SHP77 treated with DMSO at 0.1 percent for 48 hours (cell line): Measurements from ENCODE around the gene ATXN7L1.

Experiments used
- DNase-seq: peaks from one replicate; lab custom pipeline; 2025; lab: John Stamatoyannopoulos, UW

Gene ATXN7L1

DNA sequence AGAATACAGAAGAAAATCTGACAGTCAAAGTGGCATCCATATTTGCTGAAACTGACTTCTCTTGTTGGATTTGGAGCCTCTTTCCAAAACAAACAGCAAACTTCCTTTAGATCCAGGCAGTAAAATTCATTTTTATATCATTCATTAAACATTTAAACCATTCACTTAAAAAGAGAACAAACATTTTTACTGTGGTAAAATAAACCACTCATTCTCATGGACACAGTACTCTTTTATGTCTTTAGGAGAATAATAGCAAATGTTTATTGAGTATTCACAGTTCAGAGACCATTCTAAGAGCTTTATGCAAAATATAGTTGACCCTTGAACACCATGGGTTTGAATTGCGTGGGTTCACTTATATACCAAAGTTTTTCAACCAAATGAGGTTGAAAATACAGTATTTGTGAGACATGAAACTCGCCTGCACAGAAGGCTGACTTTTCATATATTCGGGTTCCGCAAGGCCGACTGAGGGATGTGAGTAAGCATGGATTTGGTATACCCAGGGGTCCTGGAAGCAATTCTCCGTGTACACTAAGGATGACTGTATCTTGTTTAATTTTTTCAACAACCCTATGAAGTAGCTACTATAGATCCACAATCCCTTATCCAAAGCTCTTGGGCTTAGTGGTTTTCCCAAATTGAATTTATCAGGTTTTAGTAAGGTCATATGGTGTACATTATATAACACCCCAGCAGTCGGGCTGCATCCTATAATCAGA is 49.1 kb downstream of the ATXN7L1 start:
- no peak for DNase-seq

DNA sequence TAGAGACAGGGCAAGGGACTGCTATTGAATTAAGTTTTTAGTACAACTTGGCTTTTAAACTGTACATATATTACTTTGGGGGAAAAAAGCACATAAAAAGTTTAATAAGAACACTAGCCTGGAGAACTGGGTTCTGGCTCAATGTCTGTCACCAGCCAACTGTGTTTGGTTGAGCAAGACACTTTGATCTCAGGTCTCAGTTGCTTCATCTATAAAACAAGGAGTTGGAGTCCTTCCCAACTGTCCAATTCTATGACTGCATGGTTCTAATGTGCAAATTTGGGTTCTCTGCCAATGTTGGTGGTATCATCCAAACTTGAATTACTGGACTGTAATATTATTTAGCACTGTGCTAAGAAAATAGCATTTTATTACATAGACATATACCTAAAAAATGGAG is 50.3 kb downstream of the ATXN7L1 start:
- DNase-seq, result no peak

DNA sequence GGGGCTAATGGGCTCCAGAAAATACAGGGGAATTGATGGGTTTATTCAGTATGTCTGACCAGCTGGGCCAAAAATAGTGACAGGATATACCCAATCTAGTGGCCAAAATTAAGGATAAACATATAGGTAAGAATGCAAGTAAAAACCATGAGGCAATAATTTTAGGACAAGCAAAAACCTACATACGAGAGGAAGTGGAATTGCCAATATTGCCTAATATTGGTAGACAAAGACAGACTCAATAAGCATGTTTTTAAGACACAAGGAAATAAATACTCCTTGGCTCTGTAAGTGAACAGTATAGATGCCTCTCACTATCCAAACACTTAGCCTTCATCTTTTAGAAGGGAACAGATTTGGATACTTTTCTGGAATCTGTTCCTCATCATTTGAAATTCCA is 51.0 kb downstream of the ATXN7L1 start:
- no peak for DNase-seq

DNA sequence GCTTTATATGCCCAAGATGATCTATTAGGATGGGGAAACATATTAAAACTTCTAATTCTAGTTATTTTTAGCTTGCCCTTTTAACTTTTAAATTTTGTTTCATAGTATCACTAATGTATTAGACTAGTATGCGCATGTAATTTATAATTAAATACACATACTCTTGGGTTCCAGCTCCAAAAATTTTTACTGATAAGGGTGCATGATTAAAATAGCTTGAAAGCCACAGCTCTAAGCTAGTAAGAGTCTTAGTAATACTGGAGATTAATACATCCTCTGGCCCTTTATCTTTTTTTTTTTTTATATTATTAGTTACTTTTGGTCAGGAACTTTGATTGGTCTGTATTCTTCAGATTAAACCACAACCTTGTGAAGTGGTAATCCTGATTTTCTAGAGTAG is 53.6 kb downstream of the ATXN7L1 start:
- DNase-seq, result no peak

DNA sequence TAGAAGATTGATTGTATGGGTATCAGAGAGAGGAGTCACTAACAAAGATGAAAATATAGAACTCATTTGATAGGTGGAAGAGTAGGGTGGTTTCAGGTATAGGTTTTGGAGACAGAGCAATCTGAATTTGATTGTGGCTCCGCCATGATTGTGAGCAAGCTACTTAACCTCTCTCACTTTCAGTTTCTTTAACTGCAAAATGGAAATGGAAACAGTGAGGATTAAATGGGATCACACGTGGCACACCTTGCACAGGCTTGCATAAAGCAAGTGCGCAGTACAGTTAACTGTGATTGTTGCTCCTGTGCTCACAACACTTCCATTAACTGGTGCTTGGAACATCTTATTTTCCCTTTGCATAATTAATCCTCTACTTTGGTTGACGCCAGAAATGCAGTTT is 54.9 kb downstream of the ATXN7L1 start:
- DNase-seq, result no peak

DNA sequence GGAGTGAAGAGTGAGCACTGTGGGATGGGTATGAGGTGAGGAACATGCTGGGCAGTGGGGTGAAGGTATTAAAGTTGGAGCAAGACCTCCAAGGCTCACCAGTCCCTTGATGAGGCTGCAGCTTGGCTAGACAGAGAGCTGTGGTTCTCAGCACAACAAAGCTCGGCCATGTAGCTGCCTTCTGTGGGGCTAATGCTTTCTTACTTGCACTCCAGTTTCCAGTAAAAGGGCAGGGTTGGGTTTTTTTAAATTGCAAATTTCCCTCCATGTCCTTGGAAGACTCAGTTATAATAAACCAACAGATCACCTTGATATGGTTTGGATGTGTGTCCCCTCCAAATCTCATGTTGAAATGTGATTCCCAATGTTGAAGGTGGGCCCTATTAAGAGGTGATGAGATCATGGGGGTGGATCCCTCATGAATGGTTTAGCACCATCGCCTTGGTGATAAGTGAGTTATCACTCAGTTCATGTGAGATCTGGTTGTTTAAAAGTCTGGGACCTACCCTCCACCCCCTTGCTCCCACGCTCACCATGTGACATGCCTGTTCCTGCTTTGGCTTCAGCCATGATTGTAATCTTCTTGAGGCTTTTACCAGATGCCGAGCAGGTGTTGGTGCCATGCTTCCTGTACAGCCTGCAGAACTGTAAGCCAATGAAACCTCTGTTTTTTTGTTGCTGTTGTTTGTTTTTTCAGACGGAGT is 55.9 kb downstream of the ATXN7L1 start:
- no peak for DNase-seq

DNA sequence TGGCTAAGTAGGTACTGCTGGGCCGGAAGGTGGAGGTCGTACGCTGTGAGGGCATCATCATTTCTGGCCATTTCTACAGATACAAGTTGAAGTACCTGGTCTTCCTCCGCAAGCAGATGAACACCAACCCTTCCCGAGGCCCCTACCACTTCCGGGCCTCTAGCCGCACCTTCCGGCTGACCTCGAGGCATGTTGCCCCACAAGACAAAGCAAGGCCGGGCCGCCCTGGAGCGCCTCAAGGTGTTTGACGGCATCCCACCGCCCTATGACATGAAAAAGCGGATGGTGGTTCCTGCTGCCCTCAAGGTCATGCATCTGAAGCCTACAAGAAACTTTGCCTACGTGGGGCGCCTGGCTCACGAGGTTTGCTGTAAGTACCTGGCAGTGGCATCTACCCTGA is 56.8 kb downstream of the ATXN7L1 start:
- no peak for DNase-seq

DNA sequence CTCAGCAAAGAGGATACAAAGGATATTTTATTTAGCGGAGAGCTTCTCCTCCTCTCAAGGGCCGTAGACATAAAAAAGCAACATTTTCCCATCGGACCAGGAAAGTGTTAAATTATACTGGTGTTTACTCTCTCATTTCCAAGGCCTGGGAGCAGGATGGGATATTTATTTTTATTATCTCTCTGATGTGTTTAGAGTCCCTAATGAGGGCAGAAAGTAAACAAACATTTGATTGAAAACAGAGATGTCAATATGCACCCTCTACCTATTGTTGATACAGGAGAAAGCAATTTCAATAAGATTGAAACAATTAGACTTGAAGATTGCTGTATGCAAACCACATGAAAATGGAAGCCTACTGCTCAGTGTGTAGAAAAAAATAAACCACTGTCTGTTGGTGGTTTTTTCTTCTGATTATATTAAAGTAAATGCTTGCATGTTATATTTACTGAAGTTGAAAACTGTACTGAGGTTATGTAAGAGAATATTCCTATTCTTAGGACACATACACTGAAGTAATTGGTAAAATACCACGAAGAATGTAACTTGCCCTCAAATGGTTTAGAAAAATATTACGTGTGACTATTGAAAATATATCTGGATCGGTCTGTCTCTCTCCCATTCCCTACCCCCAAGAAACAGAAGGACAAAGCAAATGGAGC is 59.3 kb downstream of the ATXN7L1 start:
- DNase-seq, result no peak

DNA sequence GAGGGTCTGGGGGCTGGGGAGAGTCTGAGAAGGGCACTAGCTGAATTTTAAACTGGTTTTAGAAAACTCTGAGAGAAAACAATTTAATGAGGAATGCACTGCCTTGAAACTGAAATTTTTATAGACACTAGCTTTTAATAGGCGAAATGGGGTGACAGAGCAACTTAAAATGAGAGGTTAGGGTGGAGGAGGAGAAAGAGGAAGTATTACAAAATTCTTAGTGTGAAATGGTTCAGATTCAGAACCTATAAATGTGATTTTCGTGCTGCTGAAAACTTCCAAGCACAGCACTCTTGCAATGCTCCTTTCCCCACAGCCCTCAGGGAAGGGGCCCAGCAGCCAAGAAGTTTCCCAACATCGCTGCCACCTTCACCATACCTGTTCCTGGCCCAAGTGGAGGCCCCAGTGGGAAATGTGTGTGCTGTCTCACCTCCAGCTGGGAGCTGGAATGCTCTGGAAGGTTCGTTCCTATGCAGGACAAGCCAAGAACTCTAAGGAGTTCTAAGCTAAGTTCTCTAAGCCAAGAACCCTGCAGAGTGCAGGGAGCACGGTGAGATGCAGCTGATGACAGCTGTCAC is 60.0 kb downstream of the ATXN7L1 start:
- no peak for DNase-seq

DNA sequence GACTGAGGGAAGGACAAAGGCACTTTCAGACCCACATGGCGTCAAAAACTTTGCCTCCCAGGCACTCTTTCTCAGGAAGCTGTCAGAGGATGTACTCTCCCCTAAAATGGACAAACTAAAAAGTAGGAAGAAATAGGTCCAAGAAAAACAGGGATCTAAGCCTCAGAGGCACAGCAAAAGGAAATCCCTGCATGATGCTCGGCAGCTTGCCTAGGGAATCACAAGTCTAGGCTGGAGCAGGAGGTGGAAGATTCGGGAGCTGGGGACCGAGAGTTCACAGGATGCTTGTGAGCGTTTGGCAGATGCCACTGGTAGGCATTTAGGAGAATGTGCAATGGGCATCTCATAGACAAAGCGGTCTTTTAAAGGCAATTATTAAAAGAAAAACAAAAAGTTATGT is 60.8 kb downstream of the ATXN7L1 start:
- DNase-seq, result no peak

DNA sequence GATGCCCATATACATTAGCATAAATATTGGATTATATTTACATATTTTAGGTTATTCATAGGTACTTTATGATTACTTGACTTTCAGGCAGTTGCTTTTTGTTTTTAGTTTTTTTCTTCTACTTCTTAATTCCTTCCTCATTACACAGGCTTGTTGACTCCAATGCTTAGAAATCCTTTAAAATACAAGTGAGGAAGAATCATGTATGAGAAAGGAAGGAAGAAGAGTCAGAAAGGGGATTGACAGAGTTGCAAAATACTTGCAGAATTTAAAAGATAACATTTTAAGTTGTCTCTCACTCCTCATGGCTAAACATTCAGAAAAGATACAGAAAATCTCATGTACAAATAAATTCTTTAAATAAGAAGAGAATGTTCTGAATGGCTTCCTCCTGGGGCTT is 61.9 kb downstream of the ATXN7L1 start:
- no peak for DNase-seq

DNA sequence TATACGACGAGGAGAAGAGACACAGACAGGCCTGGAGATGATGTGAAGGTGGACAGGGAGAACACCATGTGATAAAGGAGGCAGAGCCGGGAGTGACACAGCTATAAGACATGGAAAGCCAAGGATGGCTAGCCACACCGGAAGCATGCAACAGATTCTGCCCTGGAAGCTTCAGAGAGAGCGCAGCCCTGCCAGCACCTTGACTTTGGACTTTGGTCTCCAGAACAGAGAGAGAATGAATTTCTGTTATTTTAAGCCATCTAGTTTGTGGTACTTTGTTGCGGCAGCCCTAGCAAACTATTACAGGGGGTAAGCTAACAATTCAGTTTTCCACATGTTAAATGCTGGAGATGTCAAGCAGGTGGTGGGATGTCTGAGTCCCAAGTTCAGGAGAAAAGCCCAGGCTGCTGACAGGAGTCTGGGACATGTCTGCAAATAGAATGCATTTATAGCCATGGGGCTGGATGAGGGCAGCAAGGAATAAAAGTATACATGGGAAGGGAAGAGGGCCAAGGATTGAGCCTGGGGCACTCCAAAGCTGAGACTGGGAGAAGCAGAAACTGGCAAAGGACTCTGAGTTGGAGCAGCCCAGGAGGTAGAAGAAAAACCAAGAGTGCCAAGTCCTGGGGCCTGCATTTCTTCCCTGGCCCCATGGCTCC is 65.1 kb downstream of the ATXN7L1 start:
- no peak for DNase-seq

DNA sequence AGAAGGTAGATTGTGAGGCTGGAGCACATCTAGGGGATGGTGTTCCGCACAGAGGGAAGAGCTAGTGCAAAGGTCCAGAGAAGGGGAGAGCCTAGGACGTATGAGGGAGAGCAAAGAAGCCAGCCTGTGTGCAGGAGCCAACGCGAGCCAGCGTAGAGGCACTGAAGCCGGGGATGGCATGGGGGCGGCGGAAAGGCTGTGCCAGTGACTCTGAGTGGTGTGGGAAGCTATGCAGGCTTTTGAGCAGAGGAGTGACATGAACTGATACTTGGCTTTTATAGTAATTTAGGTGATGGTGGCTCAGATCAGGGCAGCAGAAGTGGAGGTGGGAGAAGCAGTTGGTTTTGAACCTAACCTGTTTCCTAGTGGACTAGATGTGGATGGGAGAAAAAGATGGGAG is 65.8 kb downstream of the ATXN7L1 start:
- no peak for DNase-seq

DNA sequence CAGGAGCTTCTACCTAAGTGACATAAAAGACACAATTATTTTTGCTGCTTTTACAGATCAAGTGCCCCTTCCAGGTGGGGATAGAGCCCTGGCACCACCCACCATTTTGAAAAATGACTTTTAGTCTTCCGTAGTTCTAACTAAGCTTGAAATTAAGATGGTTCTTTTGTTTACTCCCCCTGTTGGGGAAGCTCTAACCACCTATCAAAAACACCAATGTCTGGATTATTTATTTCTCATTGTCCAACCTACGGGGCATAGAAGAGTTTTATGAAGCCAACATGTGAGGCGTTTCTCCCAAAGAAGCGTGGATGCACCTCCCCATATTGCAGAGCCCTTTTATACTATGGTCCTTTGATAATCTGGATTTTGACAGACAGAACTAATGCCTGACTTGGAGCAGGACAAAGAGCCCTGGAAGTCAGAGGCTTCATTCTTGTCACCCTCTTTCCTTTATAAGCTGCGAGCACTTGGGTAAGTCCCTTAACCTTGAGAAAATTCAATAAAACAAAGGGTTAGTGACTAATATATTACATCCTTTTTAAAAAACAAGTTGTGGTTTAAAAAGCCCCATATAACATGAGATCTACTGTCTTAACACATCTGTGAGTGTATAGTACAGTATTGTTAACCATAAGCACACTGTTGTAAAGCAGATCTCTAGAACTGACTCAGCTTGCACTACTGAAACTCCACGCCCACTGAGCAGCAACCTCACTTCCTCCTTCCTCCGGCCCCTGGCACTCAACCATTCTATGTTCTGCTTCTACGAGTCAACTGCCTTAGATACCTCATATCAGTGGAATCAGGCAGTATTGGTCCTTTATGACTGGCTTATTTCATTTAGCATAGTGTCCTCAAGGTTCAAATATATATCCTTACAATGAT is 67.5 kb downstream of the ATXN7L1 start:
- DNase-seq, result no peak

DNA sequence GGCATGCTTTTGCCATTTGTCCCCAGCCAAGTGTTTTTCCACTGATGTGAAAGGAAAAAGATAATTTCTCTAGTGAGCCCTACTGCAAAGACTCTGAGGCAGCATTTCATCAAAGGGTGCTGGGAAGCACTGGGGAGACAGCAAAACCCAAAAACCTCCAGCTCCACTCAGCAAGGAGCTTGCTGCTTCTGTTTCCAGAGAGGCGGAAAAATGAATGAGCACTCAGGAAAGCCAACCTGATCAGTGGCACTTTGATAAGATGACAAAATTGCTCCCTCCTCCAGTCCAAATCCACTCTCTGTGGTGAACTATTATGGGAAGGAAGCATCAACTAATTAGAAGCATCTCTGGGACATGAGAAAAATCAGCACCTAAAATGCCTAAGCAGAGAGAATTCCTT is 68.2 kb downstream of the ATXN7L1 start:
- no peak for DNase-seq

DNA sequence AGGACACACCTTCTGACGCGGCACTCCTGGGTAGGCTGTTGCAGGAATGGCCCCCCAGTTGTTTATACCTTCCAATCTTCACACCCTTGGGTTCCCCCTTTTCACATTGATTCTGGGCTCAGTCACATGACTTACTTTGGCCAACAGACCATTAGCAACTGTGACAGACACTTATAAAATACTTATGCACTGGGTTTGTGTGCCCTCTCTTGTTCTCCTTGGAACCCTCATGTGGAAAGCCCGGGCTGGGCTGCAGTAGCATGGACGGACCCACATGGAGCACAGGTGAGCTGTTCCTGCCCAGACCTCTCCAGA is 69.0 kb downstream of the ATXN7L1 start:
- no peak for DNase-seq

DNA sequence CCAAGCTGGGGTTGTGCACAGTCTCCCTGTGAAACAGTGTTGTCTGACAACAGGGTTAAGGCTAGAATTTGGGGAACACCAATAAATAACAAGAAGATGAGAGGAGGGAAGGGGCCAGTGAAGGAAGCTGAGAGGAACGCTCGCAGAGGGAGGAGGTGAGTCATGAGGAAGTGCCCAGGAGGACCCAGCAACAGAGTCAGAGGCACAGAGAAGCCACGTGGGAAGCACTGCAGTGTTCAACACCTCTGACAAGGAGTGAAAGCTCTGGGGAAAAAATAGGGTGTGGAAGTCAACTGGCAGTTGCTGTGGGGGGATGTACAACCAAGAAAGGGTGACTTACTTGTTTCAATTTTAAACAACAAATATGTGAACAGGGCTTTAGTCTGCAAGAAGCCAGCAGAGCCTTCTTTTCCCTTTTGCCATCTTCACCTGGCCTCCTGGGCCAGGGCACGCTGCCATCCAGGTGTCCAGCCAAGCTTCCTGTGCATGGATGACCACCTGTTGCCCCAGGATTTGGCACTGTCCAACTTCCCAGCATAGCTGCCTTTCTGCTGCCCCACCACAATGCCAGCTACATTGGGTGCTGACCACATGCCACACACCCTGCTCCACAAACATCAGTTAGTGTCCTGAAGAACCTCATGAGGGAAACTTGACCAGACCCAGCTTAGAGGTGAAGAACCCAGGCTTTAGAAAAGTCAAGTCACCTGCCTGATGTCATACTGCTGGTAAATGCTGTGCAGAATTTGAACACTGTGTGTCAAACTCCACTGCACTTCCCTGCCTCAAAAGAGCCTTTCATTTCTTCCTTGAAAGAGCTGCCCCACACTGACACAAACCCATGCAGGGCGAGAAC is 69.6 kb downstream of the ATXN7L1 start:
- no peak for DNase-seq

DNA sequence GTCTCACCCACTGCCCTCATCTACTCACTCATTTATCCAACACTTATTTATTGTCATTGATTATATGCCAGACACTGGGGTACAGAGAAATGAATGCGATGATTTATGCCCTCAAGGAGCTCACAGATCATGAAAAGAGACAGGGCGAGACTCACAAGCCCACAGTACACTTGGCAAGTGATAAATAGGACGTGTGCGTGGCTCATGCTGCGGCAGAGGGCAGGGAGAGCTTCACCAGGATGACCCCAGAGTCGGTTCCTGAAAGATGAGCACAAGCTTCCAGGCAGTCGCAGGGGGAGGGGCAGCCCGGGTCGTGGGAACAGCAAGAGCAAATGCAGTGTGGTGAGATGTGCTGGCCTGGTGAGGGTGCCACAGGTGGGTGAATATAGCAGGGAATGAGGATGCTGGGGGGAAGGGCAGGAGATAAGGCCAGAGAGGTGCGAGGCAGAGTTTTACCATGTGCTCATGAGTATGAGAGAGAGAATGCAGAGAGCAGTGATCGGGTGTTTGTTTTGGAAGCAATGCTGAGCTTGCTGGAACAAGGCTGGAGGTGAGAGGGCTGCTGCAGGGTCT is 70.9 kb downstream of the ATXN7L1 start:
- no peak for DNase-seq

DNA sequence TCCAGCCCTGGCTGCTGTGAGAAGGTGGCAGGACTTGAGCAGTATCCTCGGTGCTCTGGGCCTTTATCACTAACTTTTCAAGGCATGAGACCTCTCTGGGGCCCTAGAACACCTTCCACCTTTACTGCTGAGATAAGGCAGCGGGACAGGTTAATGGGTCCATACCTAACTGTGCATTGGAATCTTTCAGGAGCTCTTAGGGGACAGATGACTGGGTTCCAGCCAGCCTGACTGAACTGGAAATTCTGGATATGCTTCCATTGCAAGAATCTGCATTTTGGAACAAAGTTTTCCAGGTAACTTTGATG is 73.0 kb downstream of the ATXN7L1 start:
- no peak for DNase-seq

DNA sequence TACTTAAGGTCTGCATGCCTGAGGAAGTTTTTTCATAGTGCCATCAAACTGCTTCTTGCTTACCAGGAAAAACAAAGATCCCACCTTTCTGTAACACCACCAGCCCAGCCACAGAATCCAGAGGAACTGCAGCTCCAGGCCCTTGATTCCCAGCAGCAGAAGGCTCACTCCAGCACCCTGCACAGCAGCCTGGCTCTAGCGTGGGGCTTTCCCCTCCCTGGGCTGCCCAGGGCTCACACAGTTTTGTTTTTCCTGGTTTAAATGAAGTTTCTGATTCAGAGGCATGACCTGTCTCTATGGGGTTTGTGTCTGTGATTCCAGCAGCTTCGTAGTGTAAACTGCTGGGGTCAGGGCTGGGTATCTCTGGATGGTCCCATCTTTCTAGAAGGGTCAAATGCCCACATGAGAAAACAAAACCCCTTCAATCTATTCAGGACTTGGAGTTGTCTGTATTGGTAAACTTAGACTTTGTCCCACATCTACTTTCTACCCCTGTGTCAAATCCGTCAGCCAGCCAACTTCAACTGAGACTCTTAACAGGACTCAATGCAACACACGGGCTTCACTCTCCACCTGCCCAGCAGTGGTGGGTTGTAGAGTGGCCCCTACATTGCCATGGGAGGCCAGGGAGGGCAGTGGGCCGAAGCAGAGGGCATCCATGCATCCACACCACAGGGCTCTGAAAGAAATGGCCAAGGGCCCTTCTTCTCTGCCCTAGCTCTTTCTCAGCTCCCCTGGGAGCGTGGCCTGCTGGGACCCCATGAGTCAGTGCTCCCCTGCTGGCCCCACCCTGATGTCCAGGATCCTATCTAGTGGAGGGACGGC is 73.6 kb downstream of the ATXN7L1 start:
- DNase-seq, result no peak
